CD4-positive, alpha-beta T cell treated with Interleukin-17A for 1 hour (primary cell): Measurements from ENCODE around the gene CHD6.

Source experiments
- DNase-seq: peaks from one replicate; pipeline ENCODE4 v3.0.0-alpha.2; 2020

The CHD6 gene

DNA sequence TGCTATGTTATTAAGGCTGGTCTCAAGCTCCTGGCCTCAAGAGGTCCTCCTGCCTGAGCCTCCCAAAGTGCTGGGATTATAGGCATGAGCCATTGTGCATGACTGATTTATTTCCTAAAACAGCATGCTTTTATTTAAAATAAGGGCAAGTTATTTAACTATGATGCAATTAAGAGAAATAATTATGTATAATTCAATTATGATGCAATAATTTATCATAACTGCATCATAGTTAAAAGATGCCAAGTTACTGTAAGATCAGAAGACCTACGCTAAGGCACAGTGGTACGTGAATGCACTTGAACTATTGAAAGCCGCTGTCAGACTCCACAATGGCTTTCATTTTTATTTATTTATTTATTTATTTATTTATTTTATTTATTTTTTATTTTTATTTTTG, 227.3 kb downstream of the CHD6 start:
- no peak for DNase-seq

DNA sequence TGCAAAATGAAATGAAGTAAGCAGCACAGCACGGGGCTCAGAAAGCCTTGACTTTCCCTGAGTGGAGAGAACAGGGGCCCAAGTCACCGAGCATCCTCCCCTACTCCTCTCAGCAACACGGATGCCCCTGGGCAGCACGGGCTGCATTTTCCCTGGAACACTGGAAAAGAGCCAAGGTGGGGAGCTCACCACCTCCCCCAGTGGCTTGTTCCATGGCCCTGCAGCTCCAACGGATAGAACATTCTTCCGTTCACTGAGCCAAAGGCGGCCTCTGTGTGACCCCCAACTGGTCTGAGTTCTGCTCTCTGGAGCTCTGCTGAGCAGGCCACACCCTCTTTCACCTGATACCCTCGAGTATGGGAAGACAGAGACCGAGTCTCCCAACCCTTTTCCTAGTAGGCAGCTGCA, 230.7 kb downstream of the CHD6 start:
- DNase-seq, result no peak

DNA sequence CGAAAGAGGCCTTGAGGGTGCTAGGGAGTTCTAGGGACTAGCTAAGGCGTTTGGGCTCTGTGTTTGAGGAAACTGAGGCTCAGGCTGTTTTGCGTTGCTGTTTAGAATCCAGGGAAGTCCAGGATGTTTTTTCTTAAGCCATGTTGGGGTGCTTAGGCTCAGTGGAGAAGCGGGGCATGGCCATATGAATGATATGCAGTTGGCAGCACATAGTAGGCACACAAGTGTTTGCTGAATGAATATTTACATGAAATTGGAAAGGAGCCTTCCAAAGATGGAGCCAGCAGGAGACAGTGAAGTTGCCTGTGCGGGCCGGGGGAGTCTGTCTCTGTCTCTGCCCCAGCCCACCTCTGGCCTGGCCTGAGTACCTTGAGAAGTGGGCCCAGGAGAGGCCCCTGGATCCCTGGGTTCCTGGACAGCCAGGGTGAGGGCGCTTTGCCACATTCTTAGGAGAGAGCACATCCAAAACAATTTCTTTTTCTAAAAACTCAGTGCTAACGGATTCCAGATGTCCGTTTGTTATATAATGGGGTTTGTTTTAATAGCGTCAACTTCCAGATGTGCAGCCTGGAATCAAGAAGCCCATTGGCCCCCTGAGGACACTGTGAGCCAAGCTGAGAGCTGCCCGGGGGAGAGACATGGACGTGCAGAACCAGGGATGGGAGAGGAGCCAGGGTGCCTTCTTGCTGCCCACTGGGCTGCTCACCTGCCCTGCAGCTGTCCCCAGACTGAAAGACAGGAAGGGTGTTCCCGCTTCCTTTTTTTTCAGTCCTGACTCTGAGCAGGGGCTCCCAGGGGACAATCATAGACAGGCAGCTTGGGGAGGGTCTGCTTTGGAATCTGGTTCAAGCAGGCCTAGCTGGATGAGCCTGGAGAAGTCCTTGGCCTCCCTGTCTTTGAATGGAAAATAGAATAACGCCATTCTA, 231.4 kb downstream of the CHD6 start:
- no peak for DNase-seq

DNA sequence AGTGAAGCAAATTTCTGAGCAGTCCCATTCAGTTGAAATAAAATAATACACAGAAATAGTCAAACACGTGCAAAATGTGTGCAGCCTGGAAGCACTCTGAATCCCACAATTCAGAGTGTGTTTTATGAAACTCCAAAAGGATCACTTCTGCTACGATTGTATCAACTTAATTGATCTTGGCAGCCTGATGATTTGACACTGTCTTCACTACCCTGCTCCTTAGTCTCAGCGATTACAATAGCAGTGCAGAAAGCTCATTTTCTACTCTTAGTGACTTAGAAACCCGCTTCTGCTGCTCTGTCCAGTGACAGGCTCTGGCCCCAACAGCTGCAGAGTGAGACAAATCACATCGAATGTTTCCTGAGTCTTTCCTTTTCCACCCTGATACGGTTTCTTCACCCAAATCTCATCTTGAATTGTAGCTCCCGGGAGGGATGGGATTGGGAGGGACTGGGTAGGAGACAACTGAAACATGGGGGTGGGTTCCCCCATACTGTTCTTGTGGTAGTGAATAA, 235.3 kb downstream of the CHD6 start:
- no peak for DNase-seq

DNA sequence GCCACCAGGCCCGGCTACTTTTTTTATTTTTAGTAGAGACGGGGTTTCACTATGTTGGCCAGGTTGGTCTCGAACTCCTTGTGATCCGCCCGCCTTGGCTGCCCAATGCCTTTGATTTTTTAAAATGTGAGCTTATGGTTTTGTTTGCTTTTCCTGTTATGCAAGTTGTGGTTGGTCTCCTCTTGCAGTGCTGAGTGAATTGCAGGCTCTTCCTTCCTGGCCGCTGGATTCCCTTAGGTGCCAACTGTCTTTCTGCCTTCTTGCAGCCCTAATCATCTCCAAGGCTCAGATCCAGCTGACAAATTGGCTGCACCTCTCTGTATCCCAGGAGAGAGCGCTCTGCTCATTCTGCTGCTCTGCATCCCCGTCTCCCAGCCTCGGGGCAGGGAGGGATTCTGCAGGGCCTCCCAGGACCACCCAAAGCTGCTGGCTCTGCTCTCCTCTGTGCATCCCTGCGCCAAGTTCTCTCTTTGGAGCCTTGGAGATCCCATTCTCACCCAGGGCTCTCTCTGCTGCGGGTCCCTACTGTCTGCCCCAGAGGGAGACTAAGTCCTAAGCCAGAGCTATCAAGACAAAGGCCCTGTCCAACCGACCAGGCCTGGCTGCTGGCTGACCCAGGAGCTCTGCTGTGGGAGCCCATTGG, 237.5 kb downstream of the CHD6 start:
- no peak for DNase-seq

DNA sequence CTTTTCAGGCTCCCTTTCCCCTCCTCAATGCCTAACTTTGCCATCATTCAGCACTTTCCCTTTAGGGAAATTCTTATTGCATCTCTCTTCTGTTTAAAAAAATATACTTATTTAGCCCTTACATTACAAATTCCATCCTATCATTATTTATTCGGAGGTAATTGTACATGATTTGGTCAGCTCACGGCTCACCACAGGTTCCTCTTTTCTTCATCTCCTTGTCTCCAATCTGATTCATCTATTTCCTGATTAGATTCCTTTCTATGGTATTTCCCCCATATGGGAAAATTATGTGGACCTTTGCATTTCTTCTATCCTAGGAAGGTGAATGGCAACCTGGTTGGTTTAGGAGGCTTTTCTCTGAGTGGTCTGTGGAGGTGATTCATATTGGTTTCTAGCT, 238.6 kb downstream of the CHD6 start:
- no peak for DNase-seq

DNA sequence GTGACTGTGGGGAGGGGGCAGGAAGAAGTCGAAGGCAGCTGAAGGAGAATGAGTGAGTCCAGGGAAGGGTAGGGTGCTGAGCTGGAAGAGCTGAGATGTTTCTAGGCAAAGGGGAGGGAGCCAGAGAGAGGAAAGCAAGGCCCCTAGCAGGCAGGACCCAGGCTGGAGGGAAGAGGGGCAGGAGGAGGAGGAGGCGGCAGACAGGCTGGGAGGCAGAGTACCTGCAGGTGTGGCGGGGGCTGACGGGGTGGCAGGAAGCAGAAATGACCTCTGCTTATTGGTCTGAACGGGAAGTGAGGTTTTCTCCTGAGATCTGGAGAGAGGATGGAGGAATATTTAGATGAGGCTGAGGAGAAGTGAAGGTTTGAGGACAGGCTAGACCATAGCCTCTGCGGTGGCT, 240.9 kb downstream of the CHD6 start:
- no peak for DNase-seq

DNA sequence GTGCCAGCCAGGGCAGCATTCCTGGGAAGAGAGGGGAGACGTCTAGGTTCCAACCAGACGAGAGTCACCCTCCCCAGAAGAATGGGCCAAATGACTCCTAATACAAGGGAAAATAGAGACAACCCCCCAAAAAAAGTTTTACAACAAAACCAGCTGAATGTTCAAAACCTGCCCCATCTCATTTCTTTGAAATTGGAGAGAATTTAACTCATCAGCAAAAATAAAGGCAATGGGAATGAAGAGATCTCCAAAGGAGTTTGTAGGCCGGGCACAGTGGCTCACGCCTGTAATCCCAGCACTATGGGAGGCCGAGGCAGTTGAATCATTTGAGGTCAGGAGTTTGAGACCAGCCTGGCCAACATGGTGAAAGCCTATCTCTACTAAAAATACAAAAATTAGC, 241.8 kb downstream of the CHD6 start:
- no peak for DNase-seq

DNA sequence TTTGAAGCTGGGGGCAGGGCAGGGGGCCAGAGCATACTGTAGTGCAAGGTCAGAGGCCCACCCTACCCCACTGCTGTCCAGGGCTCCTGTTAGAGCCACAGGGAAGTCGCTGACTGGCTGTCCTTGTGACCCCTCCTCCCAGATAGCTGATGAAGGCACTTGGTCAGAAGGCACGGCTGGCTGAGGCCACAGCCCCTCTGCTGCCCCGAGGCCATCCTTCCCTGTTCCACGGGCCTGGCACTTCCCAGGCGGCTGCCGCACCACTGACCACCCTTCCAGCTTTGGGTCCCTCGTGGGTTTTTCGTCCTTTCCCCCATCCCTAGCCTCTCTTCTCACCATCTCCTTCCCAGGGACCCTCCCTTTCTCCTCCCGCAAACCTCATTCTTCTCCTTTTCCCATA, 242.3 kb downstream of the CHD6 start:
- DNase-seq, result no peak

DNA sequence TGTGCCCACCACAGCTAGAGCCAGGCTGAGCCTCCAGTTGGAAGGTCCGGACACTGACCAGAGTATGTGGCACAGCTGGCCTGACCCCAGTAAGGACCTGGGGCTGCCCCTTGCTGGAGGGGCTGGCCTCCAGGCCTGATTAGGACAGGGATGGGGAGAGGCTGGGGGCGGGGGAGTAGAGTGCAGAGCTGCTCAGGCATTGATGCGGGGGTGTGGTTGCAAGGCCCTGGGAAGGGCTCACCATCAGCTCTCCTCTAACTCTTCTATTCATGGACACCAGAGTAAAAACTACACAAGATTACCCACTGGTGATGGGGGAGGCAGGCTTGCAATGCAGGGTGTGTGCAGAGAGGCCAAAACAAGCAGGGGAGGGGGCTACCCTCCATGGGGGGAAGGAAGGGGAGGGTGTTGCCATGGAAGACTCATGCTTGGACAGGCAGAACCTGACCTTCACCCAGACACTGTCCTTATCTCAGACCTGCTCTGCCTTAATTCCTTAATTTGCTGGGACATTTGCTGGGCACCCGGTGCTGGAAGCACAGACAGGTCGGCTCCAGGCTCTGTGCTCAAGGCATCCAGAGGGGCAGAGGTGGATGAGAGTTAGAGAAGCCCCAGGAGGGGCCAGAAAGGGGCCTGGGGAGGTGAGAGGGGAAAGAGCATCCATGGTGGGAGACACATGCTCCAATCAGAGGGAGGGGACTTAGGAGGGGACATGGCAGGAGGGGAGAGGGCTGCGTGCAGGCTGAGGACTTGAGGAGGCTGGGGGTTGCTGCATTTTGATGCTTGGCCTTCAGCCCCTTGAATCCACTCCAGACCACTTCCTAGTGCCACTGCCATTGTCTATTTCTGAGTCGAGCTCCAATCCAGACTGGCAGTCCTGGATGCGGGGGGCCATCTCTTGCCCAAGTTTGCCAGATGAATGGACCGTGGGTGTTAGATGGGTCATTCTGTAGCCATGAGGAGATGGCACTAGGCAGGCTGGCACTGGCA, 244.0 kb downstream of the CHD6 start:
- DNase-seq, result no peak

DNA sequence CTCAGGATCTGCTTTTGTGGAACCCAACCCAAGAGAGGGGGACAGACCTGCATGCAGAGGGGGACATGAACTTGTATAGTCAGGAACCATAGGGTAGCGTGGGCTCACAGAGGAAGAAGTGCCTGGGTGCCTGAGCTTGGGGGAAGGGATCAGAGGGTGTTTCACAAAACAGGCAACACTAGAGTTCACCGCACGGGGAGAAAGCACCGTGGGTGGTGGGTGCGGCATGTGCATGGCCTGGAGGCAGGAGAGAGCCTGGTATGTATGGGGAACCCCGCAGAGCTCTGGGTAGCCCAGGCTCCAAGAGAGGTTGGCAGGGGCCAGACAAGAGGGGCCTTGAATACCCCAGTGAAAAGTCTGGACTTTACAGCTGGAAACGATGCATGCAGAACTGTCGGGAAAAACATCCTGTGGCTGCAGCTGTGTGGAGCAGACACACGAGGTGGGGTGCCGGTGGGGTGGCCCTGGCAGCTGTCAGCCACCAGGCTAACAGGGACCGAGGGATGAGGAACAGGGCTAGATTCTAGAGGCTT, 244.9 kb downstream of the CHD6 start:
- DNase-seq, result no peak

DNA sequence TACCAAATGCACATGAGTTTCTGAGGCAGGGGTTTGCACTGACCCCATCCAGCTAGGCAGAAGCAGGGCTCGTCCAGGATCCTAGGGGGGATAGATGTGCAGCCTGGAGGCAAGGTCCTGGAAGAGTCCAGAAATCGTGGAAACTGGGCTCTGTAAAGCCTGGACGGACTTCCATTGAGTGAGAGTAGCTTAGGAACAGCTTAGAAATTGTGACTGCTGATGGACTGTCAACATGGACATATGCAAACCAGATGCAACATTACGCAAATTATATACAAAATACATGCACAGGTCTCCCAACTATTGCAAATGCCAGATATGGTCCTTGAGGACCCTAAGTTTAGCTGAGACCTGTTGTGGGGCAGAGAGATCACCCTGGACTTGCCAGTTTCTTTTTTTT, 246.8 kb downstream of the CHD6 start:
- no peak for DNase-seq

DNA sequence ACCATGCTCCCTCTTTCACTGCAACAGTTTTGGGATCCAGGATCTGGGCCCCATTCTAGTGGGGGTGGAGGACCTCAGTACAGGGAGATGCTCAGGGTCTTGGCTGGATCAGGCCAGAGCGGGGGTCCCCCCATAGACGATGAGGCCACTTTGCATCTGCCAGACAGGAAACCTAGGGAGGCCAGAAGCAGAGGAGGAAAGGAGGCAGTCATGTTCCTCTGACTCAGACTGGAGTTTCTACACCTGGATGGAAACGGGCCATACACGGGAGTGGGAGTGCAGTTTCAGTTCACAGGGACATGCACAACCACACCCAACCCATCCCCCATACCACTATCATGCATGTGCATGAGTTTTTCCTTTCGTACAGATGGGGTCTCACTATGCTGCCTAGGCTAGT, 248.0 kb downstream of the CHD6 start:
- DNase-seq, result no peak

DNA sequence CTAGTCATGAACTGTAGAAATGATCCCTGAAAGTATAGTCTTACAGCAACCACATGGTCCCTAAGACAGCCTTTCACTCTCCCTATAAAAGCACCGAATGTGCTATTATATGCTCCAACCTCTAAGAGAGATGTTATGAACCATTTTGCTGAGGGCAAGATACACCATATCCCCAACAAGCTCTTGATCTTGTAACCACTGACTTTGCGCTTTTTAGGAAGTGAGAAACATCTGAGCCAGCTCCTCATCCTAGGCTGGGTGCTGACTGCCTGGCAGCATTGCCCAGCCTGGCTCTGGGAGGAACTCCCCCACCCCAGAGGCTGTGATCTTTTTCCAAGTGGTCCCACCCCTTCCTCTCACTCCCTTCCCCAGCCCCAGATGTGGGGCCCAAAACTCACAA, 248.5 kb downstream of the CHD6 start:
- DNase-seq, result no peak

DNA sequence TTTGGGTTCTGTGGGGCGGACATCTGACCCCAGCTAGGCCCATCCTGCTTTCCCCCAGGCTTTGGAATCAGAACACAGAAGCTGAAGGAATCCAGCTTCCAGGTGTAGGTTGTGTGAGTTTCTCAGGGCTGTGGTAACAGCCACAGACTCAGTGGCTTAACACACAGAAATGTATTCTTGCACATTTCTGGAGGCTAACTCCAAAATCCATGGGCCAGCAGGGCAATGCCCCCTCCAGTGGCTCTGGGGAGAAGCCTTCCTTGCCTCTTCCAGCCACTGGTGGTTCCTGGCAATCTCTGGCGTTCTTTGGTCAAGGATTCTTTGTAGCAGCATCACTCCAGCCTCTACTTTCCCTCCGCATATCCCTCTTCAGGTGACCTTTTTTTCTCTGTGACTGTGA, 250.2 kb downstream of the CHD6 start:
- no peak for DNase-seq

DNA sequence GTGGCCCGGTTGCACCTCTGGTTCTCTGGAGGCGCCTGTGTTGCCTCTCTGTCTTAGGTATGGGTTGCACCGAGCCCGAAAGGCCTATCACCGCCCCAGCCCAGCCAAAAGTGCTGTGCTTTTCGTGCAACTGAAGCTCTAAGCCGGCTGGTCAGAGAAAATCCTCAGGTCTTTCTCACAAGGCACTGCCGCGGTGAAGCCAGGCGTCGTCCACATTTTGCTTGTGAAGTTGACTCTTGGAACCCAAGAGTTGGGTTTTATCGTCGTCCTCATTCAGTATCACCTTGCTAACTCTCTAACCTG, 250.8 kb downstream of the CHD6 start:
- no peak for DNase-seq

DNA sequence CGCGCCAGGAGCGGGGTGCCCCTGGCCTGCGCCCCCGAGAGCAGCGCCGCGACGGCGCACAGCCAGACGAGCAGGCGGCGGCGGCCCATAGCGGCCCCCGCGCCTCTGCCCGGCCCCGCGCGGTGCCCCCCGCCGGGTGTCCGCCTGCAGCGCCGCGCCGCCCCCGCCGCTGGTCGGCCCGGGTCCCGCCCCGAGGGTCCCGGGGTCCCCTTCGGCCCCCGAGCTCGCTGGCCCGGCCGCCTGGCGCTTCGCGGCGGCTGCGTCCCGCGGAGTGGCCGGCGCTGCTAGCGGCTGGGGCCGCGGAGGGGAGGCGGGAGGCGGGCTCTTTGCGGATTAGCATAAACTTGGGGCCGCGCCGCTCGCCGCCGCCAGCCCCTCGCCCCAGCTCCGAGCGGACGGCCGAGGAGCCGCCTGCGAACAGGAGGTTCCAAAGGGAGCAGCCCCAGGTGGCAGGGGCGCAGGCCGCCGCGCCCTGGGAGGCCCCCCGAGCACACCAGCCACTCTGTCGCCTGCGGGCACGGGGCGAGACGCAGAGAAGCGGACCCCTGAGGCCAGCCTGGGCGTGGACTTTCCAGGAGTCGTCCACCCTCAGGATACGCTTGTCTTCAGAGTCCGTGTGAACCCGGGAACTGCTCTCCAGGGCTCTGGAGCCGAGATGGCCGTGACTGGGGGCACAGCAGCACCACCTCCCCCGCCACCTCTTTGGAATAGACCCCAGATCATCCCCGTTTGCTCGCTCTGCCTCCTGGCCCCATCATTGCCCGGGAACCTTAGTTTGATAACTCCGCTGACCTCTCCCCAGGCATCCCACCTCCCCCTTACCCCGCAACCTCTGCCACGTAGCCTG, 251.4 kb downstream of the CHD6 start, which contains the start of gene EMILIN3:
TSS of gene EMILIN3 (minus strand) at position 273 of the 847 bp plus-strand sequence. CDS start at position 89, 184 bp downstream.
- no peak for DNase-seq

DNA sequence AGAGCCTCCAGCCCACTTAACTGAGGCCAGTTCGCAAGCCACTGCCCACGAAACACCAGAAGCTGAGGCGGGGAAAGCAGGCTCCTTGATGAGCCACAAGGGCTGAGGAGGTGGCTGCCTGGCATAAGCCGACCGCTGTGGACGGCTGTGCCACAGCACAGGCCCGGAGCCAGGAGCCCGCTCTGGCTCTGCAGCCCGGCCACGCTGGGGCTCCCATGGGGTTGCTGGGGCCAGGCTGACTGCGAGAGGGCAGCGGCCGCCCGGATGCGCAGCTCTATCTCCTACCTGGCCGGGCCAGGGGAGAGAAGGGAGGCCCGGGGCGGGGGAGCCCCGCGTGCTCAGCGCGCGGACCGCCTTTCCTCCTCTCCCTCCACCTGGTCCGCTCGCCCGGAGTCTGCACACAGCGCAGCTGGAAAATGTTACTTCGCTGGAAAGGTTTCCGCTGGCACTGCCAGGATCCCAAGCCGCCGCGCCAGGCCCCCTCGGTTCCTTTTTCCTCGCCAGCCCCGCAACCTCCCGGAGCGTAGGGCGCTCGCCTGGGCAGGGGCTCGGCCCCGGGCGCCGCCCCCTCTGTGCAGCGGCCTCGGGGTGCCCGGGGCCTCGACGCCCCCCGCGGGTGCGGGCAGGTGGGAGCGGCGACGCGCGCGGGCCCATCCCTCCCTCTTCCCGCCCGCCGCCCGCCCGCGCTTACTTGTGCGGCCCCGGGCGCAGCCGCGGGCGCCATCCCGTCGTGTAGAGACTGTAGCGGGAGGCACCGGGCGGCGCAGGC, 252.2 kb downstream of the CHD6 start:
- no peak for DNase-seq

DNA sequence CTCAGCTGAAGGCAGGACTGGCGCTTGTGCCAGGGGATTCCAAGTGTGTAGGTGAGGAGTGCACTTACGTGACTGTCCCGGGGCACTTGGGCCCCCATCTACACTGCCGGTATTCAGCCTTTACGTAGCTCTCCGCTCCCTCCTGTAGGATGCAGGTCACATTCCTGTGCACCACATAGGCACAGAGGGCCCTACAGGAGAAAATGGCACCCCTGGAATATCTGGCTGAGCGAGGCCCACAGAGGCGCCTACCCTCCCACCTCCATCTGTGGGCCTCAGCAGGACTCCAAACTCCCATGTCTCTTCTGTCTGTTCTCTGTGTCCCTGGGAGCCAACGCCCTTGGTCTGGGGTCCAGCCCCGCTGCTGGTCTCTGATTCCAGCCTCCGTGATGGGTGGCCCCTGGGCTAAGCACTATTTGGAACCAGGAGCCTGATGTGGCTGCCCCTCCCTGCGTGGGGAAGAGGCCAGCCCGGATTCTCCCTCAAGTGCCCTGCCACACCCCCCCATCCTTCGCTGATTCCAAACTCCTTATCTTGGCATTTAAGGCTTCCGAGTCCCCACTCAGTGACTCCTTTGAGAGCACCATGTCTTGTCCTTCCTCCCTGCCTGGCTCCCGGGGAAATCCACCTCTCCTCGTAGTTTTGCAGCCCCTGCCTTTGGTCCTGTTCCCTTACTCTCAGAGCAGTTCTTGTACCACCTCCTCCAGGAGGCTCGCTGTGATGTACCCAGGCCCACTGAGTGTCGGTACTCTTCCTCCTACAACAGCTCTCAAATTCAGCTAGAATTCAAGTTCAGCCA, 253.0 kb downstream of the CHD6 start:
- DNase-seq, result no peak

DNA sequence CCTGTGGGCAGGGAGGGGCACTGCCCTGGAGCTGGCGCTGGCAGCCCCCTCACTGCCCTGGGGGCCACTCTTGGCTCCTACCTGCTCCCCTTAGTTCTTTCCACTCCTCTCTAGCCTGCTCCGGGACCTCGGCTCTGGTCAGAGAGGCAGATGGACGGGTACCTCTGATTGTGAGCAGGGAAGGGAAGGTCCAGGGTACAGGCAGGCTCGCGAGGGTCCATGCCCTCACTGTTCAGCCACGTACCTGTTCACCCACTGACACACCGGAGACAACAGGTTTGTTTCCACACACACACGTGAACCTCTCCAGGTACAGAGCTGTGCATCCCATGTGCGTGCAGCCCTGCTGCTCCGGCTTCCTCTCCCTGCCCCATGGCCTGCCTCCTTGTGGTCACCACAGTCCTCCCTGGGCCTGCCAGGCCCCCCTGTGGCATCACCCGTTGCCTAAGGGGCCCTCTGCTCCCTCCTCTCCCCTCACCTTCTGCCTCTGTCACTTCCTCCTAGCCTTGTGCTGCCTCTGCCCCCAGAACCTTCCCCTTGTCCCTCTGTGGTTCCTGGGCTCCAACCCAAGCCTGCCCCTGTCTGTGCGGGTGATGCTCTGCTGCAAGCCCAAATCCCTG, 253.8 kb downstream of the CHD6 start:
- no peak for DNase-seq
